Esophagus muscularis mucosa (tissue), 4 donors: ENCODE measurements around the gene THAP10. TPM values are rescaled to one million over a fixed set of nuclear protein-coding genes. Genes with fewer than 3 reads are reported as not detected.
A peak's percentile ranks its signal among the peaks of the same experiment; 100 is the strongest.

Source experiments
- DNase-seq: peaks from one replicate; pipeline ENCODE4 v3.0.0-alpha.2; 2017; ENCODE audit errors: extremely low spot score
- H3K27ac ChIP-seq, 4 donors: fragments of 200-600 bp; sonication (generic); replicated peaks in 1 of 4; 1 replicate in 3 of 4; 2 replicates in 1 of 4; pipeline ENCODE4 v1.5.1; 2016 to 2019; ENCODE audit warnings: mild to moderate bottlenecking in 1 of 4
- H3K27me3 ChIP-seq, 4 donors: fragments of 200-600 bp; sonication (generic); one replicate each; pipeline versions ENCODE4 v1.5.1 to v1.6.0; 2016 to 2019
- H3K36me3 ChIP-seq, 4 donors: fragments of 200-600 bp; sonication (generic); one replicate each; pipeline ENCODE4 v1.5.1; 2016 to 2019
- H3K4me1 ChIP-seq, 4 donors: fragments of 200-600 bp; sonication (generic); one replicate each; pipeline ENCODE4 v1.5.1; 2016 to 2019
- H3K4me3 ChIP-seq, 4 donors: fragments of 200-600 bp; sonication (generic); 1 replicate in 2 of 4; 2 replicates in 2 of 4; pipeline ENCODE4 v1.5.1; 2016 to 2019; ENCODE audit warnings: mild to moderate bottlenecking in 4 of 4, moderate library complexity in 1 of 4
- H3K9me3 ChIP-seq, 4 donors: fragments of 200-600 bp; sonication (generic); 1 replicate in 3 of 4; 2 replicates in 1 of 4; pipeline ENCODE4 v1.5.1; 2016 to 2019
- EP300 ChIP-seq: sonication (generic); formaldehyde crosslinking; IDR thresholded peaks from one replicate; pipeline ENCODE4 v1.6.1; 2017; ENCODE audit warnings: antibody characterized with exemption
- POLR2A ChIP-seq: fragments of 450-650 bp; IDR thresholded peaks from one replicate; pipeline ENCODE4 v1.6.1; 2017; ENCODE audit warnings: antibody characterized with exemption, moderate library complexity, mild to moderate bottlenecking, low read depth
- POLR2AphosphoS5 ChIP-seq, 2 donors: sonication (generic); formaldehyde crosslinking; IDR thresholded peaks; one replicate each; pipeline ENCODE4 v1.6.1; 2017; ENCODE audit warnings: antibody characterized with exemption in 2 of 2
- WGBS: methylation state at CpG from one replicate; pipeline ENCODE4 v1.1.5; 2018; 5-methylcytosine and 5-hydroxymethylcytosine counted together
- intact Hi-C: fragments of 100-400 bp; cut with DNase I; formaldehyde crosslinking; loops from one replicate; pipeline ENCODE4 v1.15.1; 2023
- total RNA-seq, 4 donors: library from RNA; depleted of rRNA; stranded (reverse); fragments of >200 nt; gene quantifications; one replicate each; pipeline versions ENCODE4 v1.1.0 to v1.2.1, GENCODE V29; 2016
- TF ChIP-seq, protein P1 (sequence below), 3 experiments: fragments of 200-600 bp in 2 of 3; fragments of 450-650 bp in 1 of 3; sonication (generic) in 2 of 3; IDR thresholded peaks; one replicate each; pipeline ENCODE4 v1.5.1; 2017 to 2019; ENCODE audit warnings: antibody characterized with exemption in 3 of 3, mild to moderate bottlenecking in 2 of 3, moderate library complexity in 1 of 3

THAP10 gene
- total RNA-seq, 4 donors from 2014 or later: 1.3 to 3.4 (median 2.5) TPM

DNA sequence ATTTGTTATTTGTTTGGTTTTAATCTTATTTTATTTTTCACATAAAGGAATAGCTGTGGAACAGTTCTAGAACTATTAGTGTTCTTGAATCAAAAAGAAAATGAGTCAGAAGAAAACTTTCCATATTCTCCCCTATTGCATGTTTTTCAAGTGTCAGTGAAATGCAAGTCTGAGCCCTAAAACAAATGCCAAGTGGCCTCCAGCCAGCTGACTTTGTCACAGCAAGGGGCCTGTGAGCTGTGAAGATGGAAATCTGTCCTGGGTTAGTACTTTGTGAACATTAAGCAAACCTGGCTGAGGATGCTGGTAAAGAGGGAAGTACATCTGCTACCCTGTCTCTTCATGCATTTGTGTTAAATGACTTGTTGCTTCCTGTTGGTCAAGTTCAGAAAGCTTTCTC is 14.6 kb upstream of the THAP10 start:
- intact Hi-C loops: no loop called here
- H3K36me3 ChIP-seq: peaks cover 9 to 42% (median 25%) of the 10 kb centered on the region in 4 donors
- no peak for TF ChIP-seq EP300
- no peak for TF ChIP-seq POLR2AphosphoS5 (IDR thresholded peaks at IDR 0.05)
- TF ChIP-seq POLR2A: no peak
- TF ChIP-seq, protein P1, sequence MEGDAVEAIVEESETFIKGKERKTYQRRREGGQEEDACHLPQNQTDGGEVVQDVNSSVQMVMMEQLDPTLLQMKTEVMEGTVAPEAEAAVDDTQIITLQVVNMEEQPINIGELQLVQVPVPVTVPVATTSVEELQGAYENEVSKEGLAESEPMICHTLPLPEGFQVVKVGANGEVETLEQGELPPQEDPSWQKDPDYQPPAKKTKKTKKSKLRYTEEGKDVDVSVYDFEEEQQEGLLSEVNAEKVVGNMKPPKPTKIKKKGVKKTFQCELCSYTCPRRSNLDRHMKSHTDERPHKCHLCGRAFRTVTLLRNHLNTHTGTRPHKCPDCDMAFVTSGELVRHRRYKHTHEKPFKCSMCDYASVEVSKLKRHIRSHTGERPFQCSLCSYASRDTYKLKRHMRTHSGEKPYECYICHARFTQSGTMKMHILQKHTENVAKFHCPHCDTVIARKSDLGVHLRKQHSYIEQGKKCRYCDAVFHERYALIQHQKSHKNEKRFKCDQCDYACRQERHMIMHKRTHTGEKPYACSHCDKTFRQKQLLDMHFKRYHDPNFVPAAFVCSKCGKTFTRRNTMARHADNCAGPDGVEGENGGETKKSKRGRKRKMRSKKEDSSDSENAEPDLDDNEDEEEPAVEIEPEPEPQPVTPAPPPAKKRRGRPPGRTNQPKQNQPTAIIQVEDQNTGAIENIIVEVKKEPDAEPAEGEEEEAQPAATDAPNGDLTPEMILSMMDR (IDR thresholded peaks at IDR 0.05): no peak
- no peaks in the 10 kb centered on the region for H3K4me1 ChIP-seq
- no peak overlapping the region for H3K4me3 ChIP-seq
- DNase-seq: no peak
- H3K27me3 ChIP-seq: no peaks in the 10 kb centered on the region
- H3K27ac ChIP-seq: no peak overlapping the region
- H3K9me3 ChIP-seq: peaks cover 0 to 12% (median 4%) of the 10 kb centered on the region in 4 donors

- peaks cover 3 to 46% (median 19%) of the 10 kb centered on the region in 4 donors for H3K36me3 ChIP-seq
- WGBS: 96% methylated on average over 1 of the region's 1 CpG
- no peaks in the 10 kb centered on the region for H3K27me3 ChIP-seq
- TF ChIP-seq POLR2A: no peak
- TF ChIP-seq EP300: no peak
- no peak for TF ChIP-seq POLR2AphosphoS5 (IDR thresholded peaks at IDR 0.05)
- TF ChIP-seq, protein P1 (IDR thresholded peaks at IDR 0.05): no peak
- DNase-seq: no peak
- intact Hi-C loops: no loop called here
- H3K4me1 ChIP-seq: no peaks in the 10 kb centered on the region
- no peaks in the 10 kb centered on the region for H3K9me3 ChIP-seq
- no peak overlapping the region for H3K27ac ChIP-seq
- no peak overlapping the region for H3K4me3 ChIP-seq
Observed at GRCh38 chr15:70902107-70902506, 9.9 kb upstream of the THAP10 start.

- peaks cover 3 to 22% (median 18%) of the 10 kb centered on the region in 4 donors for H3K4me1 ChIP-seq
- no peak for TF ChIP-seq EP300
- TF ChIP-seq, protein P1 (IDR thresholded peaks at IDR 0.05): peak; percentile 41 to 52 (median 47)
- DNase-seq: no peak
- 3% methylated on average over 10 of the region's 10 CpGs for WGBS
- intact Hi-C loops: loop anchor here (5.0 kb wide), 1 partner anchor 66 kb away; no protein-coding TSS in a partner anchor
- H3K9me3 ChIP-seq: no peaks in the 10 kb centered on the region
- H3K27ac ChIP-seq: peak overlapping the region; percentile 72 to 84 (median 80)
- H3K4me3 ChIP-seq: peak overlapping the region; percentile 65 to 82 (median 74)
- H3K36me3 ChIP-seq: peaks cover 0 to 9% (median 3%) of the 10 kb centered on the region in 4 donors
- H3K27me3 ChIP-seq: no peaks in the 10 kb centered on the region
Observed at GRCh38 chr15:70892912-70893560, 803 bp upstream of the THAP10 start.

DNA sequence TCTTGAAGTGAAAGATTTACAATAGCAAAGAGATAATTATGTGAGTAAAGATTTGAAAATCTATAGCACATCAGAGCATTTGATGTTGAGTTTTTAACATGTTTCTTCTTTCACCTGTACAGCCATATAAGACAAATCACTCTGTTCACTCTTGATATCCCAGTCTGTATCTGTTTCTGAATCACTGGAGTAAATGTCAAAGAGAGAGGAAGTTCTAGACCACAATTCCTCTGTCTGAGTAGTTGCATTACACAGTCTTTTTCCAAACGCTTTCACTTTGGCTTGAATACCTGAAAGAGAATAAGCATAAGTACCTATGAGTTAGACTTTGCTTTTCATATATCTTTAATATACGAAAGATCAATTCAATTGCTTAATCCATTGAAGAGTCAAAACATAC is 9.9 kb downstream of the THAP10 start:
- TF ChIP-seq, protein P1 (IDR thresholded peaks at IDR 0.05): no peak
- no peak for TF ChIP-seq POLR2A
- no peak for TF ChIP-seq EP300
- TF ChIP-seq POLR2AphosphoS5 (IDR thresholded peaks at IDR 0.05): no peak
- intact Hi-C loops: no loop called here
- Histone ChIP-seq H3K4me3 (no peak overlapping the region), H3K27me3 (no peaks in the 10 kb centered on the region), H3K9me3 (no peaks in the 10 kb centered on the region), H3K4me1 (no peaks in the 10 kb centered on the region), H3K36me3 (no peaks in the 10 kb centered on the region), H3K27ac (no peak overlapping the region)
- DNase-seq: no peak
- 76% methylated on average over 2 of the region's 2 CpGs for WGBS

DNA sequence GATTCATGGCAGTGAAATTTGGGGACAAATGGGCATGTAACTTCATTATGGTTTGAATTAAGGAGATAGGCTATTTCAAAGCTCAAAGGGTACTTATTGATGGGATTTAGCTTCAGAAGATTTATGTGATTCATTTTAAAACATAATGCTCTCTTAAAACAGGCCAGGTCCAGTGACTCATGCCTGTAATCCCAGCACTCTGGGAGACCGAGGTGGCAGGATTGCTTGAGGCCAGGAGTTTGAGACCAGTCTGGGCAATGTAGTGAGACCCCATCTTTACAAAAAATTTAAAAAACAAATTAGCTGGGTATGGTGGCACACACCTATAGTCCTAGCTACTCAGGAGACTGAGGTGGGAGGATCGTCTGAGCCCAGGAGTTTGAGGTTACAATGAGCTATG is 11.5 kb downstream of the THAP10 start:
- TF ChIP-seq EP300 (no peak), POLR2A (no peak), POLR2AphosphoS5 (IDR thresholded peaks at IDR 0.05) (no peak)
- TF ChIP-seq, protein P1 (IDR thresholded peaks at IDR 0.05): no peak
- Histone ChIP-seq H3K9me3 (no peaks in the 10 kb centered on the region), H3K36me3 (no peaks in the 10 kb centered on the region), H3K27me3 (no peaks in the 10 kb centered on the region), H3K4me1 (no peaks in the 10 kb centered on the region), H3K27ac (no peak overlapping the region), H3K4me3 (no peak overlapping the region)
- intact Hi-C loops: no loop called here
- WGBS: 82% methylated on average over 2 of the region's 2 CpGs
- no peak for DNase-seq
